Measurements from ENCODE around the gene TCTN2. TPM values are rescaled to one million over a fixed set of nuclear protein-coding genes. Genes with fewer than 3 reads are reported as not detected.

TCTN2 gene
- total RNA-seq, 1 donor from 2014 or later = 15.8 TPM

- H3K9ac ChIP-seq = no peak overlapping the region
- no peak for DNase-seq (ENCODE audit: low spot score)
- no peak overlapping the region for H3K4me3 ChIP-seq
- no peak overlapping the region for H3K27ac ChIP-seq
- no peaks in the 10 kb centered on the region for H3K79me2 ChIP-seq (ENCODE audit: low read depth)
- H3K27me3 Mint-ChIP-seq (ENCODE audit: insufficient read depth, low read depth) = peaks cover 3% of the 10 kb centered on the region
- H3K27me3 ChIP-seq = no peaks in the 10 kb centered on the region
- H2AFZ ChIP-seq (replicated peaks) = no peak overlapping the region
- peaks cover 4% of the 10 kb centered on the region for H3K36me3 ChIP-seq
- peaks cover 23% of the 10 kb centered on the region for H3K36me3 Mint-ChIP-seq
- TF ChIP-seq EZH2 (IDR thresholded peaks at IDR 0.05) (no peak), EZH2phosphoT487 (IDR thresholded peaks at IDR 0.05) (no peak), CTCF (IDR thresholded peaks at IDR 0.05) (no peak)
- H3K4me2 ChIP-seq = no peak overlapping the region
- no peaks in the 10 kb centered on the region for H3F3A ChIP-seq (ENCODE audit: low read depth)
- peaks cover 4% of the 10 kb centered on the region for H4K20me1 ChIP-seq (ENCODE audit: low read depth)
- H3K4me3 Mint-ChIP-seq = no peak overlapping the region
- no peaks in the 10 kb centered on the region for H3K9me3 ChIP-seq (ENCODE audit: low read depth)
- no peaks in the 10 kb centered on the region for H3K4me1 Mint-ChIP-seq
- no peaks in the 10 kb centered on the region for H3K4me1 ChIP-seq
- no peak overlapping the region for H3K27ac Mint-ChIP-seq
- no peaks in the 10 kb centered on the region for H3K9me3 Mint-ChIP-seq
Measured at GRCh38 chr12:123747309-123747708, 76.4 kb downstream of the TCTN2 start.

GRCh38 chr12:123748161-123748560 is 77.2 kb downstream of the TCTN2 start:
- Histone ChIP-seq H4K20me1 (ENCODE audit: low read depth) (peaks cover 4% of the 10 kb centered on the region), H3K36me3 (peaks cover 4% of the 10 kb centered on the region), H3K4me1 (no peaks in the 10 kb centered on the region), H3K27ac (no peak overlapping the region), H3K9ac (no peak overlapping the region), H3K9me3 (ENCODE audit: low read depth) (no peaks in the 10 kb centered on the region), H3K79me2 (ENCODE audit: low read depth) (no peaks in the 10 kb centered on the region), H2AFZ (replicated peaks) (no peak overlapping the region), H3K4me2 (no peak overlapping the region), H3F3A (ENCODE audit: low read depth) (no peaks in the 10 kb centered on the region), H3K4me3 (no peak overlapping the region), H3K27me3 (no peaks in the 10 kb centered on the region)
- Mint-ChIP-seq H3K4me1 (no peaks in the 10 kb centered on the region), H3K27ac (no peak overlapping the region), H3K36me3 (peaks cover 23% of the 10 kb centered on the region), H3K9me3 (no peaks in the 10 kb centered on the region), H3K27me3 (ENCODE audit: insufficient read depth, low read depth) (peaks cover 3% of the 10 kb centered on the region), H3K4me3 (no peak overlapping the region)
- no peak for DNase-seq (ENCODE audit: low spot score)
- no peak for TF ChIP-seq EZH2phosphoT487 (IDR thresholded peaks at IDR 0.05)
- TF ChIP-seq CTCF (IDR thresholded peaks at IDR 0.05) = no peak
- TF ChIP-seq EZH2 (IDR thresholded peaks at IDR 0.05) = no peak

- no peak overlapping the region for H3K4me3 Mint-ChIP-seq
Measured at GRCh38 chr12:123748661-123749060, 77.7 kb downstream of the TCTN2 start.

More at GRCh38 chr12:123748661-123749060, 77.7 kb downstream of the TCTN2 start:
- no peaks in the 10 kb centered on the region for H3K27me3 ChIP-seq
- peaks cover 4% of the 10 kb centered on the region for H3K36me3 ChIP-seq
- H3F3A ChIP-seq (ENCODE audit: low read depth) = no peaks in the 10 kb centered on the region
- H3K9ac ChIP-seq = no peak overlapping the region
- no peak overlapping the region for H3K27ac Mint-ChIP-seq
- DNase-seq (ENCODE audit: low spot score) = no peak
- no peaks in the 10 kb centered on the region for H3K9me3 ChIP-seq (ENCODE audit: low read depth)
- no peak overlapping the region for H2AFZ ChIP-seq (replicated peaks)
- H3K4me2 ChIP-seq = no peak overlapping the region
- no peaks in the 10 kb centered on the region for H3K79me2 ChIP-seq (ENCODE audit: low read depth)
- no peak for TF ChIP-seq EZH2phosphoT487 (IDR thresholded peaks at IDR 0.05)
- no peak for TF ChIP-seq EZH2 (IDR thresholded peaks at IDR 0.05)
- no peak for TF ChIP-seq CTCF (IDR thresholded peaks at IDR 0.05)
- peaks cover 3% of the 10 kb centered on the region for H3K27me3 Mint-ChIP-seq (ENCODE audit: insufficient read depth, low read depth)
- no peaks in the 10 kb centered on the region for H3K4me1 Mint-ChIP-seq
- H3K9me3 Mint-ChIP-seq = no peaks in the 10 kb centered on the region
- H3K4me1 ChIP-seq = no peaks in the 10 kb centered on the region
- H3K36me3 Mint-ChIP-seq = peaks cover 23% of the 10 kb centered on the region
- H4K20me1 ChIP-seq (ENCODE audit: low read depth) = peaks cover 4% of the 10 kb centered on the region
- no peak overlapping the region for H3K4me3 ChIP-seq
- H3K27ac ChIP-seq = no peak overlapping the region
